ENCODE measurements around the gene NPEPL1.

DNA sequence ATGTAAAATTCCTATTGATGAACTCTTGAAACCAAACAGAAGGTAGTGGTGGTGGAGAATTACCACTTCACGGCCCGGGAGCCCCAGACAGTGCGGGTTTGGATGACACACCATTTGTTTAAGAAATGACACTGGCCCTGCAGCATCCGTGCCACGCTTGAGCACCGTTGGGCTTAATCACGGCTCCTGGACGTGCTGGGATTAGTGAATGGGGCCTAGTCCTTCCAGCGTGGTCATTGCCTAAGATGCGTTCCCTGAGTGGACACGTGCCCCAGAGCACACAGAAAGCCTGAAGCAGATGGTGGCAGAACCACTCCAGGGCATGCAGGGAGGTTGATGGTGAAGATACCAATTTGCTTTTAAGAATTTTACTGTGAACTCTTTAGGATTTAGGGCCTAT lies 27.0 kb upstream of the NPEPL1 start:
- TF ChIP-seq EZH2 (IDR thresholded peaks at IDR 0.05; ENCODE audit: borderline replicate concordance, low read depth, low read length, severe bottlenecking) (no peak), POLR2A (IDR thresholded peaks at IDR 0.05; ENCODE audit: low read depth, low read length) (no peak), POLR2AphosphoS5 (IDR thresholded peaks at IDR 0.05; ENCODE audit: insufficient read depth, low read depth, low read length) (no peak), JUN (IDR thresholded peaks at IDR 0.05; ENCODE audit: borderline replicate concordance, insufficient read depth, insufficient read length, low read depth) (no peak), GATA2 (IDR thresholded peaks at IDR 0.05; ENCODE audit: insufficient read depth, insufficient read length, low read depth, low read length) (no peak)
- TF ChIP-seq, protein P1, sequence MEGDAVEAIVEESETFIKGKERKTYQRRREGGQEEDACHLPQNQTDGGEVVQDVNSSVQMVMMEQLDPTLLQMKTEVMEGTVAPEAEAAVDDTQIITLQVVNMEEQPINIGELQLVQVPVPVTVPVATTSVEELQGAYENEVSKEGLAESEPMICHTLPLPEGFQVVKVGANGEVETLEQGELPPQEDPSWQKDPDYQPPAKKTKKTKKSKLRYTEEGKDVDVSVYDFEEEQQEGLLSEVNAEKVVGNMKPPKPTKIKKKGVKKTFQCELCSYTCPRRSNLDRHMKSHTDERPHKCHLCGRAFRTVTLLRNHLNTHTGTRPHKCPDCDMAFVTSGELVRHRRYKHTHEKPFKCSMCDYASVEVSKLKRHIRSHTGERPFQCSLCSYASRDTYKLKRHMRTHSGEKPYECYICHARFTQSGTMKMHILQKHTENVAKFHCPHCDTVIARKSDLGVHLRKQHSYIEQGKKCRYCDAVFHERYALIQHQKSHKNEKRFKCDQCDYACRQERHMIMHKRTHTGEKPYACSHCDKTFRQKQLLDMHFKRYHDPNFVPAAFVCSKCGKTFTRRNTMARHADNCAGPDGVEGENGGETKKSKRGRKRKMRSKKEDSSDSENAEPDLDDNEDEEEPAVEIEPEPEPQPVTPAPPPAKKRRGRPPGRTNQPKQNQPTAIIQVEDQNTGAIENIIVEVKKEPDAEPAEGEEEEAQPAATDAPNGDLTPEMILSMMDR (IDR thresholded peaks at IDR 0.05; ENCODE audit: extremely low read depth in 1 of 2, insufficient read depth in 1 of 2, low read depth in 1 of 2, low read length in 2 of 2), result no peak
- TF ChIP-seq, protein P2, sequence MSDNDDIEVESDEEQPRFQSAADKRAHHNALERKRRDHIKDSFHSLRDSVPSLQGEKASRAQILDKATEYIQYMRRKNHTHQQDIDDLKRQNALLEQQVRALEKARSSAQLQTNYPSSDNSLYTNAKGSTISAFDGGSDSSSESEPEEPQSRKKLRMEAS (IDR thresholded peaks at IDR 0.05; ENCODE audit: insufficient read depth, insufficient read length), result no peak

Data from endothelial cell of umbilical vein (primary cell).